CD1c-positive myeloid dendritic cell (primary cell): Measurements from ENCODE around the gene LHX5.
A peak's percentile ranks its signal among the peaks of the same experiment; 100 is the strongest.
"Not testable (repeated sequence)": the region's sequence is repeated elsewhere in the genome, so short reads cannot be mapped to it uniquely, and the experiment has no call there.

Source experiments
- DNase-seq: peaks from one replicate; pipeline ENCODE4 v3.0.0-alpha.2; 2016; ENCODE audit errors: extremely low spot score

Gene LHX5

GRCh38 chr12:113471619-113472171, at the start of gene LHX5:
Gene LHX5 (minus strand): TSS chr12:113471871. CDS start chr12:113471498, 373 bp downstream.
- no peak for DNase-seq

DNA sequence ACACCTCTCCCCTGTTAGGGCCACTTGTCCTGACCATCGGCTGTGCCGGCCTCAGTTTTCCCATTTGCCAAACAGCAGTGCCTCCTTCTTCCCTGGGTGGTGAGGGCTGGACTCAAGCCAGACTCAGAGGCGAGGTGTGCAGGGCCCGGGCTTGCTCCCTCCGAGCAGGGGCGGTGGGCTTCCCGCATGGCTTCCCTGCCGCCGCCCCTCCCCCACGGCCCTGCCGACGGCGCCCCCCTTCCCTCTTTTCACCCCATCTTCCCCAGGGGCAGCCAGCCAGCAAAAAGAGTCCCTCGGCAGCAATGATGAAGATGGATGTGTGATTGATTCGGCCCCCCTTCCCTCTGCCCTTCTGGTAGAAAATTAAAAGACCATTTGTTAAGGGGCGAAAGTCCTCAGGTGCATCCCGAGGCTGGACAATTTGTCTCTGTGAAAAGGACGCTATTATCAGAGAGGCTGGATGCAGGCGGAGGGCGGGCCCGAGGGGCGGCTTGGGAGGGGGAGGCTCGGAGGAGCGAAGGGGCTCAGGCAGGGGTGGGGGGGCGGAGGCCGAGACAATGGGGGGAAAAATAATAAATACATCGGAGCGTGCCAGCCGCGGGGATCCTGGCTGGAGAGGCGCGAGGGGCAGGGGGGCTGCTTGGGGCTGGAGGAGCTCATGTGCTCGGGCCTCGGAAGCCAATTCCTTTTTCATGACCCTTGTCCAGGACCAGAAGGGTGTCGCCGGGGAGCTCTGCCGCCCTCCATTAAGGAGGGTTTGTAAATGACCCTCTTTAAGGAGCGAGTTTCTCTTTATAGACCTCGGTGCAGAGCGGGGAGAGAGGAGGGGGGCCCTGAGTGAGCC, 48.0 kb upstream of the LHX5 start:
- no peak for DNase-seq

- no peak for DNase-seq
These were observed 43.6 kb upstream of the LHX5 start for GRCh38 chr12:113515082-113515856.

DNA sequence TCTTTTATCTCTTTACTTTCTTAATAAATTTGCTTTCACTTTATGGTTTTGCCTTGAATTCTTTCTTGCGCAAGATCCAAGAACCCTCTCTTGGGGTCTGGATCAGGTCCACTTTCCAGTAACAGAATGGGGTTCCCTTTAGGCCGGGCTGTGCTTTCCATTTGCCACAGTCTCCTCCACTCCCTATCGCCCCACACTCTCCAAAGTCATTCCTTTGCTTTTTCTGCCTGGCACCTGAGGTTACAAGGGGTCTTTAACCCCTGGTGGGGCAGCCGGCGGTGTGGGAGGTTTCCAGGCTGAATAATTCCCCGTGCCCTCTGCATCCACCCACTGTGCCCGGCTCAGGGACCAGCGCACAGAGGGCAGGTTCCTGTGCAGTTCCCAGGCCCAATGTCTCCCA, 42.9 kb upstream of the LHX5 start:
- no peak for DNase-seq

- DNase-seq: no peak
These were observed 40.9 kb upstream of the LHX5 start for GRCh38 chr12:113512568-113512967.

GRCh38 chr12:113506867-113507266, 35.2 kb upstream of the LHX5 start:
- no peak for DNase-seq

DNA sequence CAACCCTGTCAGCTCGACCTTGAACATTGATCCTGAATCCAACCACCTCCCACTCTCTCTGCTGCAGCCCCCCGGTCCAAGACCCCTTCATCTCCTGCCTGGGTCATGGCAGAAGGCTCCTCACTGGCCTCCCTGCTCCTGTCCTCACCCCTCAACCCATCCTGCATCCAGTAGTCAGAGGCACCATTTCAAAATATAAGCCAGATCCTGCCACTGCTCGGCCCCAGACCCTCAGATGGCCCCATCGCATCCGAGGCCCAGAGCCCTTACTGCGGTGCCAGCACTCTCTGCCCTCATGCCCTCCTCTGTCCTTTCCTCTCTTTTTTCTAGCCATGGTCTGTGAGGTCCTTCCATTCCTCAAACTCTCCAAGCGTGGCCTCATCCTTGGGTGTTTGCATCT, 34.3 kb upstream of the LHX5 start:
- no peak for DNase-seq

DNA sequence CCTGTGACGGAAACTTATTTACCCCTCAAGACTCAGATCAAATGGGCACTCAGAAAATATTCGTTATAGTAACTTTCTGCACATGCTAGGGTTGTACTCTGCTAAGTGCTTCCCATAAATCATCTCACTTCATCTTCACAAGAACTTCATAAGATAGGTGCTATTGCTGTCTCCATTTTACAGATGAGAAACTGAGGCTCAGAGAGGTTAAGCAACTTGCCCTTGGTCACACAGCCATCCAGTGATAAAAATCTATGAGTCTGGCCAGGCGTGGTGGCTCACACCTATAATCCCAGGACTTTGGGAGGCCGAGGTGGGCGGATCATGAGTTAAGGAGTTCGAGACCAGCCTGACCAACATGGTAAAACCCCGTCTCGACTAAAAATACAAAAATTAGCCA, 33.2 kb upstream of the LHX5 start:
- no peak for DNase-seq

DNA sequence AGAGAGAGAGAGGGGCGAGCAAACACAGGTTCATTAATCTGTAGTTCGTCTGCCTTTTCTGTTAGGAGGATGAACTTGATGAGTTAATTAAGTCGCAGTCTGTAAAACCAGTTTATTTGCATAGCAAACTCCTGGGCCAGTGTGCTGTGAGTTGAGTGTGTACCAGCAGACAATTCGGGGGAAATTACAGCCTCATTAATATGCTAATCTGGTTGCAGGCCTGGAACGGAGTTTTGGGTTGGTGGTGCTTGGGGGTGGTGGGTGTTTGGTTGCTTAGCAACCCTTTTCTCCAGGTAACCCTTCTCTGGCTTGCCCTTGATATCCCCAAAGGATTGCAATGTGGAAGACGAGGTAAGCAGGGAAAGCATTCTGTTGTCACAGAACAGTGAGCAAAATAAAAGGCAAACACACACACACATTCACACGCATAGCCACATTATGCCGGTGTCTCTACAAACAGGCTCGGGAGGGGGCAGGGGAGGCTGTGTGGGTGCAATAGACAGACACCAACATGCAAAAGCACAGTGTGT, 29.2 kb upstream of the LHX5 start:
- DNase-seq: no peak

DNA sequence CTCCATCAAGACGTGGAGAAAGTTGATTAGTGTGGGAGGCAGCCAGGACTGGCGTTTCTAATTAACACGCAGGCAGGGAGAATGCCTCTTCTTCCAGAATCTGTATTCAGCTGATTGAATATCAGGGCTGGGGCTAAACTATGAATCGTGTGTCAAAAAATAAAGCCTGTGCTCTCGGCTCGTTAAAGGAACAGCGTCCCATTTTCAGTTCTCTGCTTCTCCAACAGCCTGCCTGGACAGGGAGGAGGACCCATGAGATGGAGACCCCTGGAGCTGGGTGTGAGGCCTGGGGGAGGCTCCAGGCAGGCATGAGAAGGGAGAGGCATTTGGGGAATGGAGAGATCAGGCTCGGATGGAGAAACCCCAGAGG, 28.6 kb upstream of the LHX5 start:
- no peak for DNase-seq

- DNase-seq: no peak
These were observed 26.8 kb upstream of the LHX5 start for GRCh38 chr12:113498490-113498889.

- no peak for DNase-seq
These were observed 26.0 kb upstream of the LHX5 start for GRCh38 chr12:113497693-113498092.

GRCh38 chr12:113495941-113496340, 24.3 kb upstream of the LHX5 start:
- DNase-seq: not testable (repeated sequence)

DNA sequence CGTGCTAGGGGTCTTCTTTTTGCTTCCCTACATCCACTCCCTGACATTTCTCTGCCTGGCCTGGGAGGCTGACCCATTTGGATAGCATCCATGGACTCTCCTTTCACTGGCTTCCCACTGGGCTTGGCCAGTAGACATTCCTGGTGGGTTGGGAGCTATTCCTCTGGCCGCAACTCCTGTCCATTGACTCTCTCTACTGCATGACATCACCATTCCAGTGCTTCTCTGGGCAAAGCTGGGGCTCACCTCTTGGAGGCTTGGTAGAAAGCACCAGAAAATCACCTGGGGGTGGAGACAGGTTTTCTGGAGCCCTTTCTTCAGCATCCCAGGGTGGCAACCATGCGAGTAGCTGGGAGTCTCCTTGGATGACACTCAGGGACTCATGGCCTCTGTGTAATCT, 16.7 kb upstream of the LHX5 start:
- DNase-seq: no peak

DNA sequence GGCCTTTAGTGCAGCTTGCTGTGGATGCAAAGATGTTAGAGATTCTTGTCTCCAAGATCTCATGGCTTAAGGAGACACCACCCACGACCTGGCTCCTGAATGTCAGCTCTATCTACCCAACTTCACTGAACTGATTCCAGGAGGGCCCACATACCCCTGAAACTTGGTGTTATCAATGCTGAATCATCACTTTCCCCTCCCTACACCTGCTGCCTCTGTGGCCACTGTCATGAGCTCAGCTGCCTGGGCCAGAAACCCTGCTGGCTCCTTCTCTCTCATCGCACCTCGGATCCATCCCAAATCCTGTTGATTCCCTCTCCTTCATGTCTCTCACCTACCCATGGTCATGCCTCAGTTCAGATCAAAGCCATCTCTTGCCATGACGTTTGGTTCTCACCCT, 15.1 kb upstream of the LHX5 start:
- no peak for DNase-seq

- no peak for DNase-seq
These were observed 13.7 kb upstream of the LHX5 start for GRCh38 chr12:113485330-113485729.

GRCh38 chr12:113482334-113482733, 10.7 kb upstream of the LHX5 start:
- DNase-seq: no peak

GRCh38 chr12:113480336-113480971, 8.8 kb upstream of the LHX5 start:
- DNase-seq: no peak

DNA sequence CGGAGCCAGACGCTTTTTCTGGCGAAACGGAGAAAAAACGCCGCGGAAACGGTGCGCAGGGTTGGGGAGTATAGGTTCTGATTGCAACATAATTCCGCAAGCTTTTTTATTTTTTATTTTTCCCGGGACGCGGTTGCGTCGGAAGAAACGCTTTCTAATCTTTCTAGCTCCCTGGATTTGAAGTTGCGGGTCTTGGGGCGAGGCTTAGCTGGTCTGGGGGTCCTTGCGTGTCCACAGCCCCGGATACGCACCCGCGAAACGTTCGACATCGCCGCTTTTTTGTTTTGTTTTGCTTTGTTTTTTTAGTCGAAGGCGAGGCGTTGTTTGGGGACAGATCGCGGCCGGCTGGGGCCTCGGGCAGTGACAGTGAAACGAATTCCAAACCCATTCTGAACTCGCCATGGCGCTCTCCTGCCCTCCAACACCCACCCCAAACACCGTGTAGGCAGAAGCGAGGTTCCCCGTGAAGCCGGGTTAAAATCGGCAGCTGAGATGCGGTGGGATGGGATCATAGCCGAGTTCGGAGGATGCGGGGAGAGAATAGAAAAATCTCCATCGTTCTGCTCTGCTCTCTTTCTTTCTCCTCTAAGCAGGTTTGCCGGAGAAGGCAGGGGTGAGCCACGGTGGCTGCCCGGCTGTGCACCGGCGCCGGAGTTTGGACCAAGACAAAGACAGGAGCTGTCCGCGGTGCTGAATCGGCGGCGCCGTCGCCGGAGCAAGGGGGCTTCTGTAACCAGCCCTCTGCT, 8.1 kb upstream of the LHX5 start:
- DNase-seq: peak; percentile 28

GRCh38 chr12:113479216-113479589, 7.5 kb upstream of the LHX5 start:
- DNase-seq: peak; percentile 21

GRCh38 chr12:113478351-113479011, 6.8 kb upstream of the LHX5 start:
- DNase-seq: no peak
